ELR (cell line): ENCODE results near the gene LRP4.
"Not testable (repeated sequence)": the region's sequence is repeated elsewhere in the genome, so short reads cannot be mapped to it uniquely, and the experiment has no call there.

Experiments used
- DNase-seq: peaks from one replicate; pipeline ENCODE4 v3.0.0-alpha.2; 2015; ENCODE audit warnings: low read depth

Gene LRP4, protein sequence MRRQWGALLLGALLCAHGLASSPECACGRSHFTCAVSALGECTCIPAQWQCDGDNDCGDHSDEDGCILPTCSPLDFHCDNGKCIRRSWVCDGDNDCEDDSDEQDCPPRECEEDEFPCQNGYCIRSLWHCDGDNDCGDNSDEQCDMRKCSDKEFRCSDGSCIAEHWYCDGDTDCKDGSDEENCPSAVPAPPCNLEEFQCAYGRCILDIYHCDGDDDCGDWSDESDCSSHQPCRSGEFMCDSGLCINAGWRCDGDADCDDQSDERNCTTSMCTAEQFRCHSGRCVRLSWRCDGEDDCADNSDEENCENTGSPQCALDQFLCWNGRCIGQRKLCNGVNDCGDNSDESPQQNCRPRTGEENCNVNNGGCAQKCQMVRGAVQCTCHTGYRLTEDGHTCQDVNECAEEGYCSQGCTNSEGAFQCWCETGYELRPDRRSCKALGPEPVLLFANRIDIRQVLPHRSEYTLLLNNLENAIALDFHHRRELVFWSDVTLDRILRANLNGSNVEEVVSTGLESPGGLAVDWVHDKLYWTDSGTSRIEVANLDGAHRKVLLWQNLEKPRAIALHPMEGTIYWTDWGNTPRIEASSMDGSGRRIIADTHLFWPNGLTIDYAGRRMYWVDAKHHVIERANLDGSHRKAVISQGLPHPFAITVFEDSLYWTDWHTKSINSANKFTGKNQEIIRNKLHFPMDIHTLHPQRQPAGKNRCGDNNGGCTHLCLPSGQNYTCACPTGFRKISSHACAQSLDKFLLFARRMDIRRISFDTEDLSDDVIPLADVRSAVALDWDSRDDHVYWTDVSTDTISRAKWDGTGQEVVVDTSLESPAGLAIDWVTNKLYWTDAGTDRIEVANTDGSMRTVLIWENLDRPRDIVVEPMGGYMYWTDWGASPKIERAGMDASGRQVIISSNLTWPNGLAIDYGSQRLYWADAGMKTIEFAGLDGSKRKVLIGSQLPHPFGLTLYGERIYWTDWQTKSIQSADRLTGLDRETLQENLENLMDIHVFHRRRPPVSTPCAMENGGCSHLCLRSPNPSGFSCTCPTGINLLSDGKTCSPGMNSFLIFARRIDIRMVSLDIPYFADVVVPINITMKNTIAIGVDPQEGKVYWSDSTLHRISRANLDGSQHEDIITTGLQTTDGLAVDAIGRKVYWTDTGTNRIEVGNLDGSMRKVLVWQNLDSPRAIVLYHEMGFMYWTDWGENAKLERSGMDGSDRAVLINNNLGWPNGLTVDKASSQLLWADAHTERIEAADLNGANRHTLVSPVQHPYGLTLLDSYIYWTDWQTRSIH (N-terminal part only)

DNA sequence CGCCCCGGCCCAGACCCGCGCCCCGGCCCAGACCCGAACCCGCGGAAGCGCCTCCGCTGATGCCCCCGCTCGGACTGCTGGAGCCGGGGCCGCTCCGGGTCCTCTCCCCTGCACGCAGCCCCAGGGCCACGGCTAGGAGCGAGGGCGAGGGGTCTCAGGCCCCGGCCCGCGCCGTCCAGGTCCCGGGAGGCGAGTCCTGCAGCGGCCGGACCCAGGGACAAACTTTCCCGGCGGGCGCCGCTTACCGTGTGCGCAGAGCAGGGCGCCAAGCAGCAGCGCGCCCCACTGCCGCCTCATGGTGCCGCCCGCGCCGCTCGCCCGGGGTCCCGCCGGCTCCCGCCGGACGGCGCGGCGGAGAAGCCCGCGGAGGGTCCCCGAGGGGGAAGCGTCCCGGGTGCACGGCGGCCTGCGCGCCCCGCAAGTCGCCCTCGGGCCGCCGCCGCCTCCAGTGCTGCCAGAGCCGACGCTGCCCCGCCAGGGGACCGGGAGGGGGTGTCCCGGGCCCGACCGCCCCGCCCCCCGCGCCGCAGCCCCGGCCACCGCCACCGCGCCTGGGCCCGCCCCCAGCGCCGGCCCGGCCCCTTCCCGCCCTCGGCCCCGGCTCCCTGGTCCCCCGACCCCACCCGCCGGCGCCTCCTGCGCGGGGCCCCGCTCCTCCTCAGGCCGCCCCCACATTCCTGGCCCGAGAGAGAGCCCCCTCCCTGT is at the start of gene LRP4:
Gene LRP4 (minus strand): TSS at position 468 of the 705 bp plus-strand sequence. CDS start 171 bp downstream, at position 297.
- peak; percentile 57 for DNase-seq

DNA sequence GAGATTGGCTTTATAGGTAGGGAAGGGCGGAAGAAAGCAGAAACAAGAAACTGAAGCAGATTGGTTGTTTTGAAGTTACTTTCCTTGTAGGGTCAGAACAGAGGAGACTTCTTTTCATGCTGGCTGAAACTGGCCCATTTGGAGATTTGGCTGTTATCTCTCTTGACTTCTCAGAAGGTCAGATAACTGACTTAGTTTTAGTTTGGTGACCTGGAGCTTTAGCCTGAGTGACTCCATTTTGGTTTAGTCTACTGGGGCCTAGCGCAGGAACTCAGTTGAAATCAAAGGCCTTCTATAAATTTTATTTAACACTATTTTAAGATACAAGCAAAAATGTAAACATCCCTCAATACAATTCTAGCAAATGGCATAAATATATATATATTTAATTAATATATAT is 49.6 kb upstream of the LRP4 start:
- no peak for DNase-seq

DNA sequence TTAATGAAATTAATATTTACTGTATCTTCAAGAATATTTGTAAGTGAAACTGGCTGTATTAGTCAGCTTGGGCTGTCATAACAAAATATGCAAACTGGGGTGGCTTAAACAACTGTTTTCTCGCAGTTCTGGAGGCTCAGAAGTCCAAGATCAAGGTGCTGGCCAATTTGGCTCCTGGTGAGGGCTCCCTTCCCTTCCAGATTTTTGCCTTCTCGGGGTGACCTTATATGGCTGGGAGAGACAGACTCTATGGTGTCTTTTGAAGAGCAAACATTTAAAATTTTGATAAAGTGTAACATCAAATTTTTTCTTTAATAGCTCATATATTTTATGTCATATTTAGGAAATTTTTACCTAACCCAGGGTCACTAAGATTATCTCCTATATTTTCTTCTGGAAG is 48.4 kb upstream of the LRP4 start:
- DNase-seq = no peak

DNA sequence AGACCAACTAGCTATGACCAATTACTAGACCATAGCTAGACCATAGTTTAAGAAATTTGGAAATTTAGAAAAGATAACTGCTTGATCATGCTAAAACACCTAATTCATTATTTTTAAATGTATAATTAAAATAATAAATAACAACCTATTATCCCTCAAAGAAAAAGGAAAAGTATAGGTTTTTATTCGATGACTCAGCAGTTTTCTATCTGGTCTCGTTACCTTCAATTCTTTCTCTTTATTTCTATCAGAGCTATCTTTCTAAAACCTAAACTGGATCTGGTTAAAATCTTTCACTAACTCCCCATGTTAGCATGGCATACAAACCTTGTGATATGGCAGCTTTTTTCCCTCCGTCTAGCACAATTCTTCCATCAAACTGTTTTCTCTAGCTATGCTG is 45.5 kb upstream of the LRP4 start:
- DNase-seq = no peak

DNA sequence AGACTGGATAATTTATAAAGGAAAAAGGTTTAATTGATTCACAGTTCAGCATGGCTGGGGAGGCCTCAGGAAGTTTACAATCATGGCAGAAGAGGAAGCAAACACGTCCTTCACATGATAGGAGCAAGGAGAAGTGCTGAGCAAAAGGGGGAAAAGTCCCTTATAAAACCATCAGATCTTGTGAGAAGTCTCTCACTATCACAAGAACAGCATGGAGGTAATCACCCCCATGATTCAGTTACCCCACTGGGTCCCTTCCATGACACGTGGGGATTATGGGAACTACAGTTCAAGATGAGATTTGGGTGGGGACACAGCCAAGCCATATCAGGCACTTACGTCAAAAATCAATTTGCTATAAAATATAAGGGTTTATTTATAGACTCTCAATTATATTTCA is 43.5 kb upstream of the LRP4 start:
- not testable (repeated sequence) for DNase-seq

DNA sequence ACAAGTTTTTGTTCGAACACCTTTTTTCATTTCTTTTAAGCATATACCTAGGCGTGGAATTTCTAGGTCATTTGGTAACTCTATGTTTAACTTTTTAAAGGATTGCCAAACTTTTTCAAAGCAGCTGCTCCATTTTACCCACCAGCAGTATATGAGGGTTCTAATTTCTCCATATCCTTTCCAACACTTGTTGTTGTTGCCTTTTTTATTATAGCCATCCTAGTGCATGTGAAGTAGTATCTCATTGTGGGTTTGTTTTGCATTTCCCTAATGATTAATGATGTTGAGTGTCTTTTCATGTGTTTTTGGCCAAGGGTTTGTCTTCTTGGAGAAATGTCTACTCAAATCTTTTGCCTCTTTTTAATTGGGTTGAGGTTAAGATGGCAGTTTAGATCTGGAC is 42.7 kb upstream of the LRP4 start:
- DNase-seq = no peak

DNA sequence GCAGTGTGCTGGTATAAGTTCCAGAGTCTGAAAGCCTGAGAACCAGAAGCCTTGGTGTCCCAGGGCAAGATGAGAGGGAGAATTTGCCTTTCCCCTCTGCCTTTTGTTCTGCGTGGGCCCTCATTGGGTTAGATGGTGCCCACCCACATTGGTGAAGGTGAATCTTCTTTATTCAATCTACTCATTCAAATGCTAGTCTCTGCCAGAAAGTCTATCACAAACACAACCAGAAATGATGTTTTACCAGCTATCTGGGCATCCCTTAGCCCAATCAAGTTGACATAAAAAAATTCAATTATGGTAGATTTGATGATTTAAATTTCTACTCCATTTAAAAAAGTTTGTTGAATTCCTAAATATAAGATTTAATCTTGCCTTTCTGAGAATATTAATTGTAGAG is 40.4 kb upstream of the LRP4 start:
- no peak for DNase-seq

DNA sequence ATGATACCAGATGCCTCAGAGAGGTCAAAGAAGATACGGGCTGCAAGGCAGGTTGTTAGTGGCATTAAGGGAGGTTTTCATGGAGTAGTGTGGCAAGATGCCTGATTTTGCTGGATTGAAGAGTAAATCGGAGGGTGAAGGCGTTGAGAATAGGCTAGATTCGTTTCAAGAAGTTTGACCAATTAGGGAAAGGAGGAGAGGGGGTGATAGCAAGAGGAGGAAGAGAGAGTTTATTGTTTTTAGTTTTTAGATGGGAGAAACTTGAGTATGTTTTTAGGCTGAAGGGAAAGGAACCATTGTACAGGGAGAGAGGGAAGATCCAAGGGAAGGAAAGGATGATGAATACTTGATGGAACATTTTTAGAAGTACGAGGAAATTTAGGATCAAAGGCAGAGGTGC is 34.7 kb upstream of the LRP4 start:
- no peak for DNase-seq

DNA sequence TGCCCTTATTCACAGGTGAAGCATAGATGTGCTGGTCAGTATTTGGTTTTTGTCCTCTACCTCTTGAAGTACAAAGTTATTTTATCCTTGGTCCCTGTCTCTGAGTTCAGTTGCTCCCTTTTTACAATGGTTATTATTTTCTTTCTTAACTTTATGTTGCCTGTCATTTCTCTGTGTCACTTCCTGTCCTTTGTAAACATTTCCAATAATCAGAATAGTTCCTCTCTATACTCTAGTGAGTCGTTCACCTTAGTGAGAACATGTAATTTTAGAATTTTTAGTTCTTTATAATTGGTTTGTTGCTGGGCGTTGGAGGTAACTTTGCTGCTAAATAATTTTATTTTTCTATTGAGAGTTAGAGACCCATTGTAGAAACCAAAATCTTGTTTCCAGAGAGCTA is 34.2 kb upstream of the LRP4 start:
- peak; percentile 41 for DNase-seq

DNA sequence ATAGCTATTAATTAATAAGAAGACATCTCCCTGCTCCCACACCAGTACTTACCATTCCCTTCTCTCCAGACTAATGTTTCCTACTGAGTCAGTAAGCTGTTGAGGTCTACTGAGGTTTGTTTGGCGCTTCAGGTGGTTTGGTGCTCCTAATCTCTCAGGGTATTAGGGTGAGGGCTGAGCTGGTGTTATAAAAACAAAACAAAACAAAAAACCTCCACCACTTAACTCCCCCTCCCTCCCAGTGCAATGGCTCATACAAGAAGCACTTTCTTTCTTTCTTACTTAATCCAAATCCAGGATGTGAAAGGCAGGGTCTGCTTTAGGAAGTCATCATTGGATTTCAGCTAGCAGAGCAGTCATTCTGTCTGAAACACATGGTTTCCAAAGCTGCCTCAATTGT is 33.5 kb upstream of the LRP4 start:
- peak; percentile 29 for DNase-seq

DNA sequence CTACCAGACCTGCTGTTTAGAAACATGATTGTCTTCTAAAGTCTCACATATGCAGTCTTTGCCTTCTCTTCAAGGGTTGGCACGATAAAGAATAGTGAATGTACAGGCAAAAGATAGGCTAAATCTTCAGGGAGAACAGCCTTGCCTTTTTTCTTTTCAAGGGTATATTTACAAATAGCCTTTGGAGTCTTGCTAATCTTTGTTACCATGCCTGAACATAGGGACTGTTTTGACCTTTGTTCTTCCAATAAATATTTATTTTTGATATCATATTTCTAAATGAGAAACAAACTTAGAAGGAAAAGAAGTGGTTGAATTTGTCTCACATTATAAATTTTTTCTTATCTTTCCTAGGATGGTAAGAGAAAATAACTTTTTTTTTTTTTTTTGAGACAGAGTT is 30.9 kb upstream of the LRP4 start:
- no peak for DNase-seq

DNA sequence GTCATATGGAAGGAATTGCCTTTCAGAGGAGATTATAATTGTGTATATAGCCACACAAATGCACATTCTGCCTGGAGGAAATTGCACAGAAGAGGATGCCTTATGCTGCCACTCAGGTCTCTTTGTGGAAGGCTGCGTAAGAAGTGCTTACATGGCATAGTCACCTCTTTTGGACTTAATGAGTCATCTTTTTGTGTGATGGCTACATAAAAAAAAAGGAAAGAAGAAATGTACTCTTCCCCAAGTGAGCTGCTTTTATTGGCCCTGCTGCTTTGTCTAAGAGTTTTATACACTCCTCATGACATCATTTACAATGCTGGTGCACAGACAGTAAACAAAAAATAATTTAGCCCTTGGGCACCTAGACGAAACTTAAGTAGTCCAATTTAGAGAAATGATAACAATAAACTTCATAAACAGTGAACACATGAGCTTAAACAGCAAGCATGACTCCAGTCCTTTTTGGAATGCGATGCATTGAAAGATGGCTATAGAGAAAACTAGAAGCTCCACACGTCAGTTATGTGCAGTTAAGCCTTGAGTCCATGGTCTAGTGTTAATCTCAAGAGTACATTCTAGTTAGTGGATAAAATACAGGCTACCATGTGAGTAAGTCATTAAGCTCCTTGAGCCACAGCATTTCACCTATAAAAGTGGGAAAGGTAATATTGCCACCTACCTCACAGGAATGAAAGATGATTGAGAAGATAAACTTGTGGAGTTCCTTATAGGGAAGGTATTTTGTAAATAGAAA is 30.2 kb upstream of the LRP4 start:
- peak; percentile 88 for DNase-seq

DNA sequence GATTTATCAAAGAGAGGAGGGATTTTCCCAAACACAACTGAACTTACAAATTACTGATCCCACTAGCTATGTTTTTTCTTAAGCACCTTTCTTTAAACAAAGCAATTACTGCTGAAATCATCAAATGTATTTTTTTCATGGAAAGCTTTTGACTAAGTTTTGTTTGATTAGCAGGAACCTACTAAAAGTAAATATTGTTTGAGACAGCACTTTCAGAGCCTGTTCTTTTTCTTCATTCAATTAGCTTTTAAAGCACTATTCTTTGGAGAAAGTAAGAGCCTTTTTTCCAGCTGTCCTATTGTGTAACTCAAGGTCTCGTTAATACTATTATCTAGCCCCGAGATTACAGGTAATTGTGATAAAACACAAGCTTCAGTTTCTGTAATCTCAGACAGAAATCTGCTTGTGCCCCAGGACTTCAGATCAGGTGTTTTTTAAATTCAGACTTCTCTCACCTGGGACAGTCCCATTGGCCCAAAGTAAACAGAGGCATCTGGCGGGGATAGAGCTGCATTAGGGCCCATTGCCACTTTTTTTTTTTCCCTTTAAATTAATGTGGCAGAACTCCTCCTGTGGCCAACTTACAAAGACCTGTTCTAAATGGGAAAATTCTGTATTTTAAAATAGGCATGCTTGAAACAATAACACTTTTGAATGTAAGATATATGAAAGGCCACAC is 29.2 kb upstream of the LRP4 start:
- no peak for DNase-seq

DNA sequence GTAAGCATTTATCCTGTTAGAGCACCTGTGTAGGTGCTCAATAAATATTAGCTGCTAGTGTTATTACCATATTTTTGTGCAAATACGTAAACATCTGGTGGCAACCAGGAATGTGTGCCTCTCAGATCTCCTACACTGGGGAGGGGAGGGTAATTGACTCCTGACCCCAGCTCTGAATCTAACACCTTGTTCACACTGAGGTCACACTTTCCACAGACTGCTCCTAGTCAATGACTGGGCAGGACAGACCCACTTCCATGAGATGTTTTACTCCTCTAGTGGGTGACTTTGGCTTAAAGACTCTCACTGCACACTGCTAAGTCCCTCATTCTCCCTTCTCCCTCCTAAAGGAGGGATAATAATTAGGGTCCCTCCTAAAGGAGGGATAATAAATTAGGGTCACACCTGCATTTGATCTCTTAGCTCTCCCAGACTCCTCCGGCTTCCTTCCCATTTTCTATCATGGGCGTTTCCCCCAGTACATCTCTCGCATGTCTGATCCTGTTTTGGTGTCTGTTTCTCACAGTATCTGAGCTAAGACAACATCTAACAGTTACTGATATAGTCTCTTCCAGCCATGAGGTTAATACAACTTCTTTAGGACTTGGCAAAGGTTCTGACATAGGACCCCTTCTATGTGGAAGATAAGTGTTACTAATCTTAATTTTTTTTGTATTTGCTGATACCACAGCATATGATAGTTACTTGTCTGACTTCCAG is 26.2 kb upstream of the LRP4 start:
- DNase-seq = no peak

DNA sequence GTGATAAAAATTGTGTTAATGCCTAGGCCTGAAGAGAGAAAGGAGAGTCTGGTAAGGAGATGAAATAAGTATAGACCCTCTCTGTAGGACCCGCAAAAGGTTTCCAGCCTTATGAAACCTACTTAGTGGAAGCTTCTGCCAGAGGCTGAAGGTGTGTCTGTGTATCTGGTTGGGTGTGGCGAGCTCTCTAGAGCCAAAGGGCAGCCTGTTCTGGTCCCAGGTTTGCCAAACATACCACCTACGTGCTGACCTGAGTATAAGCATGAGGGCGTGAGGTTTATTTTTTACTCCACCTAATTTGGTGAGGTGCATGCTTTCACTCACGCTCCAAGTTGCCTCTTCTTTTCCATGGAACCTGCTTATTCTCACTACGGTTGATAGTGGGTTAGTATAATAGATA is 23.8 kb upstream of the LRP4 start:
- no peak for DNase-seq

DNA sequence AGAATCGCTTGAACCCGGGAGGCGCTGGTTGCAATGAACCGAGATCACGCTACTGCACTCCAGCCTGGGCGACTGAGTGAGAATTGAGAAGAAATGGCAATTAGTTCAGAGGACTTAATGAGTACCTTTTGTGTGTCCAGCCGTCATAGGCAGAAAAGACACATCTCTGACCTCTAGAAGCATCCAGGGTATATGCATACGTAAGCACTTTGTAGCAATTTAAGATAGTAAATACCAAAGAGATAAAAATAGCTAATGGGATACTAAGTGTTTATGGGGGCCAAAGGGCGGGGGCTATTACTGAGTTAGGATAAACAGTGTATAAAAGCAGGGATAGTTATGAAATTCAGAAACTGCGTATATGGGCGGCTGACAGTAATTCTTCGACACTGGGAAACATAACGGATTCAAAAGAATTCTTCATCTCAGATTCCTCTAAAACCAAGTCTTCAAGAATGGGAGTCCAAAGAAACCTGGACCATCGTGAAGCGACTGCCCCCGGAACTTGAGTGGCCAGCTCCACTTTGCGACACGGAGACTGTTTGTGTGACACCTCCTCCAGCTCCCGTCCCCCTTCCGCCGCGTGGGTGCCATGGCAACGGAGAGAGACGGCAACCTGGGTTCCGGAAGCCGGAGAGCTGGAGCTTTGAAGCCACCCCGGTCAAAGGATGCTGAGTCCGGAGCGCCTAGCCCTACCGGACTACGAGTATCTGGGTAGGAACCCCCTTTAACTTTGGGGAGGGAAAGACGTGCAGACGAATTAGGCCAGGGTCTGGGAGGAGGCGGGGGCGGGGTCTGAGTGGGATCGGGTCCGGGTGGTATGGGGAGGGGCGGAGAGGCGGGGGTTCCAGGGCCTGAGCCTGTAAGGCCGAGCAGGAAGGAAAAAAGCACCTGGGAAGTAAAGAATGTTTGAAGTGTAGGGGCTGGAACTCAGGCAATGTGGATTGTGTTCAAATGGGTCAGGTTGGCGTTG is 18.1 kb upstream of the LRP4 start, which contains the start of gene CSTPP1:
Gene CSTPP1 (plus strand): TSS at position 624 of the 973 bp plus-strand sequence. CDS start 45 bp downstream, at position 669.
- peak; percentile 96 for DNase-seq

DNA sequence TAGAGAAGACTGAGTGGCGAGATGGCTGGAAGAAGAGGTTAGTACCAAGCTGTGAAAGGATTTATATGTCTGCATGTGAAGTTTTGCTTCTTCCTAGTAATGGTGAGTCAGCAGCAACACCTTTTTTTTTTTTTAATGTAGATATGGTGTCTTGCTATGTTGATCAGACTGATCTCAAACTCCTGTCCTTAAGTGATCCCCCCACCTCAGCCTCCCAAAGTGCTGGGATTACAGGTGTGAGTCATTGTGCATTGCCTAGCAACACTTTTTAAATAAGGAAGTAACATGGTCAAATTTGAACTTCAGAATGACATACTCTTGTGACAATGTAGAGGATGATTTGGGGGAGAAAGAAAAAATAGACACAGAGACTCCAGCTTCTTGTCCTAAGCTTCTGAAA is 11.7 kb upstream of the LRP4 start:
- peak; percentile 57 for DNase-seq

DNA sequence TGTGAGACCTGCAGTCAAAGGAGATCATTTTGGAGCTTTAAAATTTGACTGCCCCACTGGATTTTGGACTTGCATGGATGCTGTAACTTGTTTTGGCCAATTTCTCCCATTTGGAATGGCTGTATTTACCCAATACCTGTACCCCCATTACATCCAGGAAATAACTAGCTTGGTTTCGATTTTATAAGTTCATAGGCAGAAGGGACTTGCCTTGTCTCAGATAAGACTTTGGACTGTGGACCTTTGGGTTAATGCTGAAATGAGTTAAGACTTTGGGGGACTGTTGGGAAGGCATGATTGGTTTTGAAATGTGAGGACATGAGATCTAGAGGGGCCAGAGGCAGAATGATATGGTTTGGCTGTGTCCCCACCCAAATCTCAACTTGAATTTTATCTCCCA is 10.4 kb upstream of the LRP4 start:
- DNase-seq = not testable (repeated sequence)
